OCI-LY3 (cell line): ENCODE measurements around the gene BMPR2.

ENCODE experiments used
- CTCF ChIP-seq: fragments of 200-600, 300-600 bp; sonication (generic); IDR thresholded peaks from 2 replicates; pipeline ENCODE4 v1.5.1; 2014; ENCODE audit warnings: antibody characterized with exemption, low read length, low read depth
- EZH2phosphoT487 ChIP-seq: fragments of 200-600 bp; shearing (Covaris generic); IDR thresholded peaks from 2 replicates; pipeline ENCODE4 v1.6.1; 2018; ENCODE audit warnings: antibody characterized with exemption, mixed run types, low read depth

- TF ChIP-seq CTCF (no peak), EZH2phosphoT487 (no peak)
These were observed 103.0 kb downstream of the BMPR2 start for GRCh38 chr2:202479090-202479489.
